ENCODE data around the gene SYT17.

Gene SYT17

DNA sequence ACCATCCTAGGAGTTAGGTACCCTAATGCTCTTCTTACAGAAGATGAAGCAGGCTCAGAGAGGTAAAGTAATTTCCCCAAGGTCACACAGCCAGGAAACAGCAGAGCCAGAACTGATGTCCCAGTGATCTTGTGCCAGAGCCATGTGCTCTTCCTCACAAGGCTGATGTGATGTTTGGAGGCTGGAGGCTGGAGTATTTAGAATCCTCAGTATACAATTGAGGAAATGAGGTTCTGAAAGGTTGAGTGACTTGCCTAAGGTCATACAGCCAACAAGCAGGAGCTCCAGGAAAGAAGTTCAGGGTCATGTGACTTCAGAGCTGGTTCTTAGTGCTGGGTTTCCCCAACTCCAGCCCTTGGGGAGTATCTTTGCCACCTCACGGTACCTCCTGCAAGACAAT, 35.8 kb upstream of the SYT17 start:
- H3K27me3 ChIP-seq (ENCODE audit: insufficient read depth, poor library complexity, severe bottlenecking) = no peaks in the 10 kb centered on the region
- DNase-seq (ENCODE audit: low read depth in 1 of 2, low spot score in 1 of 2) = no peak
- no peak overlapping the region for H3K4me3 ChIP-seq (replicated peaks; ENCODE audit: insufficient read depth, low read length)
- TF ChIP-seq, protein P1, sequence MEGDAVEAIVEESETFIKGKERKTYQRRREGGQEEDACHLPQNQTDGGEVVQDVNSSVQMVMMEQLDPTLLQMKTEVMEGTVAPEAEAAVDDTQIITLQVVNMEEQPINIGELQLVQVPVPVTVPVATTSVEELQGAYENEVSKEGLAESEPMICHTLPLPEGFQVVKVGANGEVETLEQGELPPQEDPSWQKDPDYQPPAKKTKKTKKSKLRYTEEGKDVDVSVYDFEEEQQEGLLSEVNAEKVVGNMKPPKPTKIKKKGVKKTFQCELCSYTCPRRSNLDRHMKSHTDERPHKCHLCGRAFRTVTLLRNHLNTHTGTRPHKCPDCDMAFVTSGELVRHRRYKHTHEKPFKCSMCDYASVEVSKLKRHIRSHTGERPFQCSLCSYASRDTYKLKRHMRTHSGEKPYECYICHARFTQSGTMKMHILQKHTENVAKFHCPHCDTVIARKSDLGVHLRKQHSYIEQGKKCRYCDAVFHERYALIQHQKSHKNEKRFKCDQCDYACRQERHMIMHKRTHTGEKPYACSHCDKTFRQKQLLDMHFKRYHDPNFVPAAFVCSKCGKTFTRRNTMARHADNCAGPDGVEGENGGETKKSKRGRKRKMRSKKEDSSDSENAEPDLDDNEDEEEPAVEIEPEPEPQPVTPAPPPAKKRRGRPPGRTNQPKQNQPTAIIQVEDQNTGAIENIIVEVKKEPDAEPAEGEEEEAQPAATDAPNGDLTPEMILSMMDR (IDR thresholded peaks at IDR 0.05; ENCODE audit: insufficient read depth, low read length) = no peak
- TF ChIP-seq, protein P2, sequence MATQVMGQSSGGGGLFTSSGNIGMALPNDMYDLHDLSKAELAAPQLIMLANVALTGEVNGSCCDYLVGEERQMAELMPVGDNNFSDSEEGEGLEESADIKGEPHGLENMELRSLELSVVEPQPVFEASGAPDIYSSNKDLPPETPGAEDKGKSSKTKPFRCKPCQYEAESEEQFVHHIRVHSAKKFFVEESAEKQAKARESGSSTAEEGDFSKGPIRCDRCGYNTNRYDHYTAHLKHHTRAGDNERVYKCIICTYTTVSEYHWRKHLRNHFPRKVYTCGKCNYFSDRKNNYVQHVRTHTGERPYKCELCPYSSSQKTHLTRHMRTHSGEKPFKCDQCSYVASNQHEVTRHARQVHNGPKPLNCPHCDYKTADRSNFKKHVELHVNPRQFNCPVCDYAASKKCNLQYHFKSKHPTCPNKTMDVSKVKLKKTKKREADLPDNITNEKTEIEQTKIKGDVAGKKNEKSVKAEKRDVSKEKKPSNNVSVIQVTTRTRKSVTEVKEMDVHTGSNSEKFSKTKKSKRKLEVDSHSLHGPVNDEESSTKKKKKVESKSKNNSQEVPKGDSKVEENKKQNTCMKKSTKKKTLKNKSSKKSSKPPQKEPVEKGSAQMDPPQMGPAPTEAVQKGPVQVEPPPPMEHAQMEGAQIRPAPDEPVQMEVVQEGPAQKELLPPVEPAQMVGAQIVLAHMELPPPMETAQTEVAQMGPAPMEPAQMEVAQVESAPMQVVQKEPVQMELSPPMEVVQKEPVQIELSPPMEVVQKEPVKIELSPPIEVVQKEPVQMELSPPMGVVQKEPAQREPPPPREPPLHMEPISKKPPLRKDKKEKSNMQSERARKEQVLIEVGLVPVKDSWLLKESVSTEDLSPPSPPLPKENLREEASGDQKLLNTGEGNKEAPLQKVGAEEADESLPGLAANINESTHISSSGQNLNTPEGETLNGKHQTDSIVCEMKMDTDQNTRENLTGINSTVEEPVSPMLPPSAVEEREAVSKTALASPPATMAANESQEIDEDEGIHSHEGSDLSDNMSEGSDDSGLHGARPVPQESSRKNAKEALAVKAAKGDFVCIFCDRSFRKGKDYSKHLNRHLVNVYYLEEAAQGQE (IDR thresholded peaks at IDR 0.05; ENCODE audit: insufficient replicate concordance, low read depth) = no peak
- TF ChIP-seq GABPA (IDR thresholded peaks at IDR 0.05; ENCODE audit: low read depth) = no peak
- no peak overlapping the region for H3K27ac ChIP-seq (replicated peaks)

DNA sequence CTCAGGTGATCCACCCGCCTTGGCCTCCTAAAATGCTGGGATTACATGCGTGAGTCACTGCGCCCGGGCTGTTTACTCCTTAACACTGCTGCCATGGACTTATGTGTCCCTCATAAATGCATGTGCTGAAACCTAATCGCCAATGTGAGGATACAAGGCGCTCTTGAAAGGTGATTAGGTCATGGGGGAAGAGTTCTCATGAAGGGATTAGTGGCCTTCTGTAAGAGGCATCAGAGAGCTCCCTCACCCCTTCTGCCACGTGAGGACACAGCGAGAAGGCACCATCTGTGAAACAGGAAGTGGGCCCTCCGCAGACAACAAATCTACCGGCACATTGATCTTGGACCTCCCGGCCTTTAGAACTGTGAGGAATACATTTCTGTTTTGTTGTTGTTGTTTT, 35.1 kb upstream of the SYT17 start:
- TF ChIP-seq, protein P1 (IDR thresholded peaks at IDR 0.05; ENCODE audit: insufficient read depth, low read length) = no peak
- TF ChIP-seq, protein P2 (IDR thresholded peaks at IDR 0.05; ENCODE audit: insufficient replicate concordance, low read depth) = no peak
- TF ChIP-seq GABPA (IDR thresholded peaks at IDR 0.05; ENCODE audit: low read depth) (no peak), POLR2AphosphoS5 (IDR thresholded peaks at IDR 0.05; ENCODE audit: low read depth) (no peak), SPI1 (IDR thresholded peaks at IDR 0.05; ENCODE audit: borderline replicate concordance, low read depth) (no peak)
- no peak overlapping the region for H3K4me3 ChIP-seq (replicated peaks; ENCODE audit: insufficient read depth, low read length)
- DNase-seq (ENCODE audit: low read depth in 1 of 2, low spot score in 1 of 2) = no peak

DNA sequence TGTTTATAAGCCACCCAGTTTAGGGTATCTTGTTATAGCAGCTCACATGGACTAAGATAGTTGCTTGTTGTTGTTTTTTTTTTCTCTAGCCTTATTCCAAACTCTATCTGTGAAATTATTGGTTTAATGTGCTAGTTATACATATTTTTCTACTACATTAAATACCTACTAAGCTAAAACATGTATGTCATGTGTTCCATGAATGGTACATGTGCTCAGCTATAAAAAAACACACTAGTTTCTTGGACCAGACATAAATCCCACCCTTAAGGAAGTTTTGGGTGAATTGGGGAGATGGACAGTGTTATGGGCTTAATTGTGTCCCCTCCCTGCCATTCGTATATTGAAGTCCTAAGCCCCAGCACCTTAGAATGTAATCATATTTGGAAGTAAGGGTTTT, 34.4 kb upstream of the SYT17 start:
- Histone ChIP-seq H3K4me3 (replicated peaks; ENCODE audit: insufficient read depth, low read length) (no peak overlapping the region), H3K27ac (replicated peaks) (no peak overlapping the region)
- TF ChIP-seq POLR2AphosphoS5 (IDR thresholded peaks at IDR 0.05; ENCODE audit: low read depth) (no peak), SPI1 (IDR thresholded peaks at IDR 0.05; ENCODE audit: borderline replicate concordance, low read depth) (no peak), GABPA (IDR thresholded peaks at IDR 0.05; ENCODE audit: low read depth) (no peak)
- TF ChIP-seq, protein P2 (IDR thresholded peaks at IDR 0.05; ENCODE audit: insufficient replicate concordance, low read depth) = no peak
- TF ChIP-seq, protein P1 (IDR thresholded peaks at IDR 0.05; ENCODE audit: insufficient read depth, low read length) = no peak

More for the DNA sequence above, 35.1 kb upstream of the SYT17 start:
- Histone ChIP-seq H3K27ac (replicated peaks) (no peak overlapping the region), H3K27me3 (ENCODE audit: insufficient read depth, poor library complexity, severe bottlenecking) (no peaks in the 10 kb centered on the region)

More for the DNA sequence above, 34.4 kb upstream of the SYT17 start:
- no peak for DNase-seq (ENCODE audit: low read depth in 1 of 2, low spot score in 1 of 2)
- no peaks in the 10 kb centered on the region for H3K27me3 ChIP-seq (ENCODE audit: insufficient read depth, poor library complexity, severe bottlenecking)
